Breast epithelium (tissue), 4 donors: ENCODE data around the gene LAG3. TPM values are rescaled to one million over a fixed set of nuclear protein-coding genes. Genes with fewer than 3 reads are reported as not detected.

Experiments used
- DNase-seq, 2 donors: peaks; one replicate each; pipeline ENCODE4 v3.0.0-alpha.2; 2019; ENCODE audit warnings: low spot score in 2 of 2
- H3K27ac ChIP-seq, 2 donors: fragments of 200-600 bp; sonication (generic) in 1 of 2; one replicate each; pipeline ENCODE4 v1.5.1; 2016 to 2019; ENCODE audit warnings: mild to moderate bottlenecking in 1 of 2
- H3K27me3 ChIP-seq, 2 donors: fragments of 200-600 bp; sonication (generic) in 1 of 2; one replicate each; pipeline versions ENCODE4 v1.5.1 to v1.6.0; 2017 to 2019; ENCODE audit warnings: control low read depth in 1 of 2, mild to moderate bottlenecking in 1 of 2
- H3K36me3 ChIP-seq: fragments of 200-600 bp; one replicate; pipeline ENCODE4 v1.5.1; 2019
- H3K4me1 ChIP-seq, 2 donors: fragments of 200-600 bp; sonication (generic); one replicate each; pipeline ENCODE4 v1.5.1; 2016 to 2019; ENCODE audit warnings: control low read depth in 1 of 2
- H3K4me3 ChIP-seq, 3 donors: fragments of 200-600 bp; sonication (generic); 1 replicate in 2 of 3; 2 replicates in 1 of 3; pipeline ENCODE4 v1.5.1; 2016 to 2019; ENCODE audit warnings: mild to moderate bottlenecking in 3 of 3, moderate library complexity in 2 of 3
- H3K9me3 ChIP-seq, 2 donors: fragments of 200-600 bp; sonication (generic) in 1 of 2; one replicate each; pipeline ENCODE4 v1.5.1; 2016 to 2019; ENCODE audit warnings: control low read depth in 1 of 2
- POLR2A ChIP-seq: fragments of 450-650 bp; IDR thresholded peaks from one replicate; pipeline ENCODE4 v1.6.1; 2016; ENCODE audit warnings: antibody characterized with exemption, mild to moderate bottlenecking, moderate library complexity
- POLR2AphosphoS5 ChIP-seq, 3 donors: sonication (generic); formaldehyde crosslinking; IDR thresholded peaks; one replicate each; pipeline ENCODE4 v1.6.1; 2017; ENCODE audit warnings: antibody characterized with exemption in 3 of 3
- intact Hi-C: fragments of 100-400 bp; cut with DNase I; formaldehyde crosslinking; loops from one replicate; pipeline ENCODE4 v1.15.1; 2023; ENCODE audit warnings: low total_unique reads
- total RNA-seq, 3 donors: library from RNA; depleted of rRNA; stranded (reverse); fragments of >200 nt; gene quantifications; one replicate each; pipeline ENCODE4 v1.1.0, GENCODE V29; 2016
- TF ChIP-seq, protein P1 (sequence below), 3 donors: fragments of 450-650 bp; IDR thresholded peaks; one replicate each; pipeline ENCODE4 v1.5.1; 2016 to 2017; ENCODE audit warnings: antibody characterized with exemption in 3 of 3, mild to moderate bottlenecking in 3 of 3, moderate library complexity in 3 of 3

LAG3 gene
- total RNA-seq = 1 to 10 TPM in 1 of 3 donors, under 1 TPM in 2; 0.44 to 1.3 (median 0.80) TPM

DNA sequence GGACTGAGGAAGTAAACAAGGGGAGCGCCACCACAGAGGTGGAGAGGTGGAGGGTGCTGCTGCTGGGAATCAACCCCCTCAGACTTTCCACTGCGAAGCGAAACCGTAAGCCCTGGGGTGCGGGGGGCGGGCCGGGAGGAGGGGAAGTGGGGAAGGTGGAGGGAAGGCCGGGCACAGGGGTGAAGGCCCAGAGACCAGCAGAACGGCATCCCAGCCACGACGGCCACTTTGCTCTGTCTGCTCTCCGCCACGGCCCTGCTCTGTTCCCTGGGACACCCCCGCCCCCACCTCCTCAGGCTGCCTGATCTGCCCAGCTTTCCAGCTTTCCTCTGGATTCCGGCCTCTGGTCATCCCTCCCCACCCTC, at the start of gene LAG3:
TSS of gene LAG3 (plus strand) at position 190 of the 365 bp plus-strand sequence. CDS start 333 bp downstream, outside the sequence.
- TF ChIP-seq POLR2AphosphoS5 (IDR thresholded peaks at IDR 0.05) (no peak), POLR2A (no peak)
- TF ChIP-seq, protein P1, sequence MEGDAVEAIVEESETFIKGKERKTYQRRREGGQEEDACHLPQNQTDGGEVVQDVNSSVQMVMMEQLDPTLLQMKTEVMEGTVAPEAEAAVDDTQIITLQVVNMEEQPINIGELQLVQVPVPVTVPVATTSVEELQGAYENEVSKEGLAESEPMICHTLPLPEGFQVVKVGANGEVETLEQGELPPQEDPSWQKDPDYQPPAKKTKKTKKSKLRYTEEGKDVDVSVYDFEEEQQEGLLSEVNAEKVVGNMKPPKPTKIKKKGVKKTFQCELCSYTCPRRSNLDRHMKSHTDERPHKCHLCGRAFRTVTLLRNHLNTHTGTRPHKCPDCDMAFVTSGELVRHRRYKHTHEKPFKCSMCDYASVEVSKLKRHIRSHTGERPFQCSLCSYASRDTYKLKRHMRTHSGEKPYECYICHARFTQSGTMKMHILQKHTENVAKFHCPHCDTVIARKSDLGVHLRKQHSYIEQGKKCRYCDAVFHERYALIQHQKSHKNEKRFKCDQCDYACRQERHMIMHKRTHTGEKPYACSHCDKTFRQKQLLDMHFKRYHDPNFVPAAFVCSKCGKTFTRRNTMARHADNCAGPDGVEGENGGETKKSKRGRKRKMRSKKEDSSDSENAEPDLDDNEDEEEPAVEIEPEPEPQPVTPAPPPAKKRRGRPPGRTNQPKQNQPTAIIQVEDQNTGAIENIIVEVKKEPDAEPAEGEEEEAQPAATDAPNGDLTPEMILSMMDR (IDR thresholded peaks at IDR 0.05) = no peak
- Histone ChIP-seq H3K4me1 (peaks cover 4 to 23% of the 10 kb centered on the region in 2 donors), H3K4me3 (peak within 1 kb of the TSS in 1 of 3 donors; percentile 46), H3K36me3 (no peaks in the 10 kb centered on the region), H3K9me3 (no peaks in the 10 kb centered on the region), H3K27ac (peak within 1 kb of the TSS; percentile 26 to 60), H3K27me3 (no peaks in the 10 kb centered on the region)
- DNase-seq = no peak
- intact Hi-C loops = no loop called here

DNA sequence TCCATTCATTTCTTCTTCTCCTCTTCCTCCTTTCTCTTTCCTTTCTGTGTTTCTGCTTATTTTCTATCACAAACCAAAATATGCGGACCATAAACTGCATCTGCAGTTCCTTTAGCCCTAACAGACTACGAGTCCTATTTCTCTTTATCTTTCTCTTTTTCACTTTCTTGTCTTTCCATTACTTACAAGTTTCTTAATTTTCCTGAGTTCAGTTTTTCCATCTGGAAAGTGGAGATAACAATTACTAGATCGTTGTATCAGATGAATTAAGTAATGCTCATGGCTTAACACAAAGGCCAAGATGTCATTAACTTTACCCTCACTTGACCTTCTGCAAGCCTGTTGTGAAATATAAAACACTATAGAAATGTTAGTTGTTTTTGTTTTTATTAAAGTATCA, 49.5 kb upstream of the LAG3 start:
- Histone ChIP-seq H3K27ac (no peak overlapping the region), H3K36me3 (peaks cover 1% of the 10 kb centered on the region), H3K9me3 (no peaks in the 10 kb centered on the region), H3K27me3 (no peaks in the 10 kb centered on the region), H3K4me3 (no peak overlapping the region), H3K4me1 (peaks cover 6 to 7% of the 10 kb centered on the region in 2 donors)
- no peak for DNase-seq
- TF ChIP-seq POLR2AphosphoS5 (IDR thresholded peaks at IDR 0.05) = no peak
- TF ChIP-seq, protein P1 (IDR thresholded peaks at IDR 0.05) = no peak
- no peak for TF ChIP-seq POLR2A
- intact Hi-C loops = loop anchor here (2.0 kb wide), 1 partner anchor 34 kb away; the partner anchor contains the start of gene ZNF384

DNA sequence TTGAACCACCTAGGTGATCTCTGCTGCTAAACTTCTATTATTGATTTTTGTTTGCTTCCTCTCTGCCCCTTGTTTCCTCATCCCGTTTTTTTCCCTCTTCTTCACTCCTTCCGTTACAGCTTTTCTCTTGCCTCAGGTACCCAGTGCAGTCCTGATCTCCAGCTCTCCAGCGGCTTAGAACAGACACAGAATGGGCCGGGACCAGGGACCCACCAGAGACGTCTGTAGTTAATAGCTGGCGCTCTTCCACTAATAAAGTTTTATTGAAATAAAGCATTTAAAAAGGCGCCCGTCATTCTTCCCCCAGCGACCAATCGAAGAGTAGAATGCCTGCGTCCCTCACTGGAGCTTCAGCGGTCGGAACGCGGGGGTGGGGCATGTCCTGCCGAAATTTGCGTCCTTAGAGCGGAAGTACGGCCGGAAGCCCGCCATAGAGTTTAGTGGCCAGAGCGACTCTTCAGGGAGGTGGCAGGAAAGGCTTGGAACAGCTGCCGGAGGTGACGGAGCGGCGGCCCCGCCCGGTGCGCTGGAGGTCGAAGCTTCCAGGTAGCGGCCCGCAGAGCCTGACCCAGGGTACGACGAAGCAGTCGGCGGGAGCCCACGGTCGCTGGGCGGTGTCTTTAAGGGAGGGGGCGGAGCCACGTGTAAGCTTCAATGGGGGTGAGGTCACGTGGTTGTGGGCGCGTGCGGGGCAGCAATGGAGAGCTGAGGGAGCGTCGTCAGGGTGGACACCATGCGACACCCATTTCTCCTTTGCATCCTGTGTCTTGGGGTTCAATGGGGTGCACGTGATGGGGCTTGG, 48.5 kb upstream of the LAG3 start, which contains the start of gene COPS7A:
TSS of gene COPS7A (plus strand) at position 440 of the 802 bp plus-strand sequence. CDS start 611 bp downstream, outside the sequence.
- Histone ChIP-seq H3K36me3 (peaks cover 8% of the 10 kb centered on the region), H3K4me1 (peaks cover 6 to 7% of the 10 kb centered on the region in 2 donors), H3K9me3 (no peaks in the 10 kb centered on the region), H3K27ac (peak within 1 kb of the TSS; percentile 88 to 91), H3K4me3 (peak within 1 kb of the TSS; percentile 59 to 74 (median 72)), H3K27me3 (no peaks in the 10 kb centered on the region)
- TF ChIP-seq, protein P1 (IDR thresholded peaks at IDR 0.05) = no peak
- TF ChIP-seq POLR2AphosphoS5 (IDR thresholded peaks at IDR 0.05) (peak; percentile 79 to 87 (median 81)), POLR2A (peak; percentile 30)
- intact Hi-C loops = loop anchor here (2.0 kb wide), 1 partner anchor 35 kb away; the partner anchor contains the start of gene ZNF384
- DNase-seq = peak; percentile 97

DNA sequence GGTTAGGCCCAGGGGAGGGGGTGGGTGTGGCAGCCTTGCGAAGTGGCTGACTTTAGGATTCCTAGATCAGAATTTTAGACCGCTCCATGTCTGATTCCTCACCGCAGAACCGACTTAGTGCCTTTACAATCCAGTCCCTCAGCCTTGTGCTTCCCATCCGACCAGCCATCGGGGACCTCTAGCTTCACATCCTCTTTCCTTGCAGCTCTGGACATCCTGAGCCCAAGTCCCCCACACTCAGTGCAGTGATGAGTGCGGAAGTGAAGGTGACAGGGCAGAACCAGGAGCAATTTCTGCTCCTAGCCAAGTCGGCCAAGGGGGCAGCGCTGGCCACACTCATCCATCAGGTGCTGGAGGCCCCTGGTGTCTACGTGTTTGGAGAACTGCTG, 47.9 kb upstream of the LAG3 start:
- H3K9me3 ChIP-seq = no peaks in the 10 kb centered on the region
- peaks cover 6 to 7% of the 10 kb centered on the region in 2 donors for H3K4me1 ChIP-seq
- no peak for DNase-seq
- intact Hi-C loops = no loop called here
- peak overlapping the region; percentile 59 to 74 (median 72) for H3K4me3 ChIP-seq
- H3K27me3 ChIP-seq = no peaks in the 10 kb centered on the region
- TF ChIP-seq POLR2A (no peak), POLR2AphosphoS5 (IDR thresholded peaks at IDR 0.05) (no peak)
- TF ChIP-seq, protein P1 (IDR thresholded peaks at IDR 0.05) = no peak
- H3K36me3 ChIP-seq = peaks cover 8% of the 10 kb centered on the region
- H3K27ac ChIP-seq = peak overlapping the region; percentile 88 to 91

DNA sequence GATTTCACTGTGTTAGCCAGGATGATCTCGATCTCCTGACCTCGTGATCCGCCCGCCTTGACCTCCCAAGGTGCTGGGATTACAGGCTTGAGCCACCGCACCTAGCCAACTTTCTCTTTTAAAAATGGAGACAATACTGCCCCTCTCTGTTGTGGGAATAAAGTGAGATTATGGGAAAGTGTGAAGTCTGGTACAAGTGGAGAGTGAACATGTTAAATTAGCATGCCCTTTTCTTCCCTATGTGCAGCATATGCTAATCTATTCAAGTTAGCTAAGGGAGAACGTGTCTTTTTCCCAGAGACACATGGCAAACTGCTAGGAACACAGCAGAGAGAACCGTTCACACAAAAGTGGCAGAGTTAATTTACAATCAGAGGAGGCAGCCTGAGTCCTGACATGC, 47.0 kb upstream of the LAG3 start:
- no peak overlapping the region for H3K27ac ChIP-seq
- TF ChIP-seq POLR2A (no peak), POLR2AphosphoS5 (IDR thresholded peaks at IDR 0.05) (no peak)
- TF ChIP-seq, protein P1 (IDR thresholded peaks at IDR 0.05) = no peak
- no peaks in the 10 kb centered on the region for H3K9me3 ChIP-seq
- peaks cover 9% of the 10 kb centered on the region for H3K36me3 ChIP-seq
- DNase-seq = no peak
- H3K4me1 ChIP-seq = peaks cover 6 to 7% of the 10 kb centered on the region in 2 donors
- intact Hi-C loops = no loop called here
- H3K4me3 ChIP-seq = no peak overlapping the region
- no peaks in the 10 kb centered on the region for H3K27me3 ChIP-seq
